IMR-90 (cell line): Measurements from ENCODE around the gene HNRNPA1L2.
"Not testable (repeated sequence)": the region's sequence is repeated elsewhere in the genome, so short reads cannot be mapped to it uniquely, and the experiment has no call there.

Source experiments
- BHLHE40 ChIP-seq: fragments of 150-350 bp; IDR thresholded peaks from 2 replicates; pipeline ENCODE4 v1.6.1; 2016; ENCODE audit warnings: mild to moderate bottlenecking, low read depth, low read length
- CEBPB ChIP-seq: IDR thresholded peaks from 2 replicates; pipeline ENCODE4 v1.6.1; 2012; ENCODE audit warnings: low read depth, low read length, improper control_type of control experiment
- CHD1 ChIP-seq: IDR thresholded peaks from 2 replicates; pipeline ENCODE4 v1.6.1; 2012; ENCODE audit warnings: low read depth, low read length, improper control_type of control experiment
- FOS ChIP-seq: fragments of 150-350 bp; IDR thresholded peaks from 2 replicates; pipeline ENCODE4 v1.6.1; 2016; ENCODE audit warnings: low read depth, low read length
- MAZ ChIP-seq: IDR thresholded peaks from 2 replicates; pipeline ENCODE4 v1.6.1; 2012; ENCODE audit warnings: low read depth, mild to moderate bottlenecking, low read length, improper control_type of control experiment, moderate library complexity, borderline replicate concordance
- MXI1 ChIP-seq: IDR thresholded peaks from 2 replicates; pipeline ENCODE4 v1.6.1; 2012; ENCODE audit warnings: low read depth, mild to moderate bottlenecking, low read length, moderate library complexity, borderline replicate concordance
- POLR2A ChIP-seq: IDR thresholded peaks from 2 replicates; pipeline ENCODE4 v1.6.1; 2012; ENCODE audit warnings: mild to moderate bottlenecking, low read depth, low read length
- RAD21 ChIP-seq: IDR thresholded peaks from 2 replicates; pipeline ENCODE4 v1.6.1; 2012; ENCODE audit warnings: low read length, improper control_type of control experiment
- RCOR1 ChIP-seq: IDR thresholded peaks from 2 replicates; pipeline ENCODE4 v1.6.1; 2012; ENCODE audit warnings: mild to moderate bottlenecking, low read length, improper control_type of control experiment; ENCODE audit not compliant: insufficient replicate concordance
- SMC3 ChIP-seq: fragments of 150-350 bp; IDR thresholded peaks from 2 replicates; pipeline ENCODE4 v1.6.1; 2016; ENCODE audit warnings: low read depth, mild to moderate bottlenecking, antibody characterized with exemption, low read length, moderate library complexity
- TF ChIP-seq, protein P1 (sequence below): fragments of 150-350 bp; IDR thresholded peaks from 2 replicates; pipeline ENCODE4 v1.6.1; 2017; ENCODE audit warnings: mild to moderate bottlenecking, antibody characterized with exemption, low read length, low read depth
- TF ChIP-seq, protein P2 (sequence below): conservative IDR thresholded peaks from 2 replicates; pipeline ENCODE4 v1.5.1; 2012; ENCODE audit warnings: mild to moderate bottlenecking, low read depth, low read length, improper control_type of control experiment
- TF ChIP-seq, protein P3 (sequence below): fragments of 150-350 bp; IDR thresholded peaks from 2 replicates; pipeline ENCODE4 v1.6.1; 2016; ENCODE audit warnings: low read depth, mild to moderate bottlenecking, low read length, moderate library complexity, borderline replicate concordance

DNA sequence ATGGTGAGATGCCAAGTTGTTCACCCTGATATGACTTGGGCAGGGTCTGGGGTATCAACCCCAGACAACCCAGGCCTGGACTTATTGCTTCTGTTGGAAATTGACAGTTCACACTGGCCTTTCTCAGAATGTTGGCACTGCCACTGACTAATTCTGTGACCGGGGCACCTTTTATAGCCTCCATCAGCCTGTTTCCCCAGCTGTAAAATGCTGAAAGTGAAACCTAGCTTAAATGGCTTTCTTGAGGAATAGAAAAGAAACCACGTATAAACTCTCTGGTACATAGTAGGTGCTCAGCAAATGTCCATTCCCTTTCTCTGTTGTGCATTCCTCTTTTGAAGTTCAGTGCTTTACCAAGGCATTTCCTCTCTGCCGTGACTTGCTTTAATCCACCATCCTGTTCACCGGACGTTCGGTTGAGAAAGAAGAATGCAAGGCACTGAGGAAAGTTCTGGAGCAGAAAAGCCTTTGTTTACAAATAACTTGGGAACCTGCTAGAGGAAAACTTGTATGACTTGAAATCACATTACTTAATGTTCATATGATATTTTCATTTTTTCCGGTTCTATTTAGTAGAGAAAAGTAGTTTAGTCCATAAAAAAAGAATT, 11.0 kb upstream of the HNRNPA1L2 start:
- TF ChIP-seq, protein P1, sequence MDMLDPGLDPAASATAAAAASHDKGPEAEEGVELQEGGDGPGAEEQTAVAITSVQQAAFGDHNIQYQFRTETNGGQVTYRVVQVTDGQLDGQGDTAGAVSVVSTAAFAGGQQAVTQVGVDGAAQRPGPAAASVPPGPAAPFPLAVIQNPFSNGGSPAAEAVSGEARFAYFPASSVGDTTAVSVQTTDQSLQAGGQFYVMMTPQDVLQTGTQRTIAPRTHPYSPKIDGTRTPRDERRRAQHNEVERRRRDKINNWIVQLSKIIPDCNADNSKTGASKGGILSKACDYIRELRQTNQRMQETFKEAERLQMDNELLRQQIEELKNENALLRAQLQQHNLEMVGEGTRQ, result not testable (repeated sequence)
- TF ChIP-seq RCOR1, CEBPB, FOS, POLR2A, MXI1, RAD21, BHLHE40, SMC3, MAZ, CHD1: not testable (repeated sequence)
- TF ChIP-seq, protein P2, sequence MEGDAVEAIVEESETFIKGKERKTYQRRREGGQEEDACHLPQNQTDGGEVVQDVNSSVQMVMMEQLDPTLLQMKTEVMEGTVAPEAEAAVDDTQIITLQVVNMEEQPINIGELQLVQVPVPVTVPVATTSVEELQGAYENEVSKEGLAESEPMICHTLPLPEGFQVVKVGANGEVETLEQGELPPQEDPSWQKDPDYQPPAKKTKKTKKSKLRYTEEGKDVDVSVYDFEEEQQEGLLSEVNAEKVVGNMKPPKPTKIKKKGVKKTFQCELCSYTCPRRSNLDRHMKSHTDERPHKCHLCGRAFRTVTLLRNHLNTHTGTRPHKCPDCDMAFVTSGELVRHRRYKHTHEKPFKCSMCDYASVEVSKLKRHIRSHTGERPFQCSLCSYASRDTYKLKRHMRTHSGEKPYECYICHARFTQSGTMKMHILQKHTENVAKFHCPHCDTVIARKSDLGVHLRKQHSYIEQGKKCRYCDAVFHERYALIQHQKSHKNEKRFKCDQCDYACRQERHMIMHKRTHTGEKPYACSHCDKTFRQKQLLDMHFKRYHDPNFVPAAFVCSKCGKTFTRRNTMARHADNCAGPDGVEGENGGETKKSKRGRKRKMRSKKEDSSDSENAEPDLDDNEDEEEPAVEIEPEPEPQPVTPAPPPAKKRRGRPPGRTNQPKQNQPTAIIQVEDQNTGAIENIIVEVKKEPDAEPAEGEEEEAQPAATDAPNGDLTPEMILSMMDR, result not testable (repeated sequence)
- TF ChIP-seq, protein P3, sequence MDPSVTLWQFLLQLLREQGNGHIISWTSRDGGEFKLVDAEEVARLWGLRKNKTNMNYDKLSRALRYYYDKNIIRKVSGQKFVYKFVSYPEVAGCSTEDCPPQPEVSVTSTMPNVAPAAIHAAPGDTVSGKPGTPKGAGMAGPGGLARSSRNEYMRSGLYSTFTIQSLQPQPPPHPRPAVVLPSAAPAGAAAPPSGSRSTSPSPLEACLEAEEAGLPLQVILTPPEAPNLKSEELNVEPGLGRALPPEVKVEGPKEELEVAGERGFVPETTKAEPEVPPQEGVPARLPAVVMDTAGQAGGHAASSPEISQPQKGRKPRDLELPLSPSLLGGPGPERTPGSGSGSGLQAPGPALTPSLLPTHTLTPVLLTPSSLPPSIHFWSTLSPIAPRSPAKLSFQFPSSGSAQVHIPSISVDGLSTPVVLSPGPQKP, result not testable (repeated sequence)
